GM19324 (cell line): ENCODE results near the gene MAP3K2.

Experiments used
- ATAC-seq: cut with Tn5 transposase; IDR thresholded peaks from one replicate; pipeline ENCODE4 v1.9.1; 2021; ENCODE audit warnings: mild to moderate bottlenecking, moderate library complexity; ENCODE audit not compliant: unreplicated experiment, low FRiP score

Gene MAP3K2

GRCh38 chr2:127386764-127387654 lies 766 bp downstream of the MAP3K2 start:
- peak; percentile 74 for ATAC-seq

GRCh38 chr2:127386246-127386645 lies 1.5 kb downstream of the MAP3K2 start:
- no peak for ATAC-seq

GRCh38 chr2:127384529-127384928 lies 3.2 kb downstream of the MAP3K2 start:
- ATAC-seq: no peak

GRCh38 chr2:127382831-127383230 lies 4.9 kb downstream of the MAP3K2 start:
- ATAC-seq: no peak

- no peak for ATAC-seq
Observed at GRCh38 chr2:127381762-127382161, 6.0 kb downstream of the MAP3K2 start.

GRCh38 chr2:127379712-127380355 lies 7.9 kb downstream of the MAP3K2 start:
- ATAC-seq: no peak

GRCh38 chr2:127378720-127379119 lies 9.1 kb downstream of the MAP3K2 start:
- no peak for ATAC-seq

- ATAC-seq: no peak
Observed at GRCh38 chr2:127377262-127377661, 10.5 kb downstream of the MAP3K2 start.

GRCh38 chr2:127376257-127376656 lies 11.5 kb downstream of the MAP3K2 start:
- no peak for ATAC-seq

- no peak for ATAC-seq
Observed at GRCh38 chr2:127373362-127374083, 14.3 kb downstream of the MAP3K2 start.

GRCh38 chr2:127371037-127371436 lies 16.7 kb downstream of the MAP3K2 start:
- no peak for ATAC-seq

- no peak for ATAC-seq
Observed at GRCh38 chr2:127370010-127370409, 17.8 kb downstream of the MAP3K2 start.

GRCh38 chr2:127365211-127365643 lies 22.5 kb downstream of the MAP3K2 start:
- ATAC-seq: no peak

GRCh38 chr2:127362971-127363370 lies 24.8 kb downstream of the MAP3K2 start:
- ATAC-seq: no peak

GRCh38 chr2:127361929-127362885 lies 25.6 kb downstream of the MAP3K2 start:
- ATAC-seq: no peak

- no peak for ATAC-seq
Observed at GRCh38 chr2:127360242-127360641, 27.5 kb downstream of the MAP3K2 start.

GRCh38 chr2:127359520-127359919 lies 28.3 kb downstream of the MAP3K2 start:
- ATAC-seq: no peak

GRCh38 chr2:127358971-127359370 lies 28.8 kb downstream of the MAP3K2 start:
- no peak for ATAC-seq

- no peak for ATAC-seq
Observed at GRCh38 chr2:127358044-127358443, 29.7 kb downstream of the MAP3K2 start.

GRCh38 chr2:127357591-127357990 lies 30.2 kb downstream of the MAP3K2 start:
- ATAC-seq: no peak
